ENCODE results near the gene CAVIN2. TPM values are rescaled to one million over a fixed set of nuclear protein-coding genes. Genes with fewer than 3 reads are reported as not detected.

Gene CAVIN2
- total RNA-seq, 1 donor from 2014 or later: 2.2 TPM

- H3K9me3 Mint-ChIP-seq (ENCODE audit: low read depth): no peaks in the 10 kb centered on the region
- DNase-seq (ENCODE audit: low spot score): no peak
- H3K27me3 Mint-ChIP-seq (ENCODE audit: low read depth): no peaks in the 10 kb centered on the region
- H3K4me3 Mint-ChIP-seq (ENCODE audit: unreplicated experiment): no peak overlapping the region
- no peak for TF ChIP-seq CTCF (IDR thresholded peaks at IDR 0.05)
- no peak overlapping the region for H3K27ac Mint-ChIP-seq (ENCODE audit: unreplicated experiment)
- H3K36me3 Mint-ChIP-seq (ENCODE audit: low read depth): no peaks in the 10 kb centered on the region
- peaks cover 8% of the 10 kb centered on the region for H3K4me1 Mint-ChIP-seq (ENCODE audit: low read depth)
Measured at GRCh38 chr2:191838526-191838925, 8.4 kb downstream of the CAVIN2 start.

- no peak overlapping the region for H3K27ac Mint-ChIP-seq (ENCODE audit: unreplicated experiment)
- H3K27me3 Mint-ChIP-seq (ENCODE audit: low read depth): no peaks in the 10 kb centered on the region
- TF ChIP-seq CTCF (IDR thresholded peaks at IDR 0.05): no peak
- no peak overlapping the region for H3K4me3 Mint-ChIP-seq (ENCODE audit: unreplicated experiment)
- no peak for DNase-seq (ENCODE audit: low spot score)
- H3K9me3 Mint-ChIP-seq (ENCODE audit: low read depth): no peaks in the 10 kb centered on the region
- H3K36me3 Mint-ChIP-seq (ENCODE audit: low read depth): no peaks in the 10 kb centered on the region
- peaks cover 8% of the 10 kb centered on the region for H3K4me1 Mint-ChIP-seq (ENCODE audit: low read depth)
Measured at GRCh38 chr2:191836853-191837769, 9.8 kb downstream of the CAVIN2 start.

GRCh38 chr2:191836471-191836852 is 10.4 kb downstream of the CAVIN2 start:
- no peak for DNase-seq (ENCODE audit: low spot score)
- Mint-ChIP-seq H3K9me3 (ENCODE audit: low read depth) (no peaks in the 10 kb centered on the region), H3K4me1 (ENCODE audit: low read depth) (peaks cover 13% of the 10 kb centered on the region), H3K36me3 (ENCODE audit: low read depth) (no peaks in the 10 kb centered on the region), H3K27me3 (ENCODE audit: low read depth) (no peaks in the 10 kb centered on the region), H3K27ac (ENCODE audit: unreplicated experiment) (no peak overlapping the region), H3K4me3 (ENCODE audit: unreplicated experiment) (no peak overlapping the region)
- no peak for TF ChIP-seq CTCF (IDR thresholded peaks at IDR 0.05)

- Mint-ChIP-seq H3K4me1 (ENCODE audit: low read depth) (peaks cover 15% of the 10 kb centered on the region), H3K36me3 (ENCODE audit: low read depth) (no peaks in the 10 kb centered on the region), H3K27ac (ENCODE audit: unreplicated experiment) (no peak overlapping the region), H3K4me3 (ENCODE audit: unreplicated experiment) (no peak overlapping the region), H3K9me3 (ENCODE audit: low read depth) (no peaks in the 10 kb centered on the region), H3K27me3 (ENCODE audit: low read depth) (no peaks in the 10 kb centered on the region)
- DNase-seq (ENCODE audit: low spot score): no peak
- no peak for TF ChIP-seq CTCF (IDR thresholded peaks at IDR 0.05)
Measured at GRCh38 chr2:191835539-191836350, 11.1 kb downstream of the CAVIN2 start.

- Mint-ChIP-seq H3K27ac (ENCODE audit: unreplicated experiment) (no peak overlapping the region), H3K4me3 (ENCODE audit: unreplicated experiment) (no peak overlapping the region), H3K36me3 (ENCODE audit: low read depth) (no peaks in the 10 kb centered on the region), H3K27me3 (ENCODE audit: low read depth) (no peaks in the 10 kb centered on the region), H3K4me1 (ENCODE audit: low read depth) (peaks cover 15% of the 10 kb centered on the region), H3K9me3 (ENCODE audit: low read depth) (no peaks in the 10 kb centered on the region)
- TF ChIP-seq CTCF (IDR thresholded peaks at IDR 0.05): no peak
- no peak for DNase-seq (ENCODE audit: low spot score)
Measured at GRCh38 chr2:191835100-191835499, 11.8 kb downstream of the CAVIN2 start.
